CD14-positive monocyte (primary cell): Measurements from ENCODE around the gene PEA15. TPM values are rescaled to one million over a fixed set of nuclear protein-coding genes. Genes with fewer than 3 reads are reported as not detected.

ENCODE experiments used
- DNase-seq, 3 donors: peaks; one replicate each; pipeline ENCODE4 v3.0.0-alpha.2; 2011 to 2022
- H2AFZ ChIP-seq: 2 replicates; pipeline ENCODE4 v1.6.0; 2012; ENCODE audit warnings: mild to moderate bottlenecking, low read depth, low read length, inconsistent platforms; ENCODE audit not compliant: insufficient read depth, poor library complexity, severe bottlenecking
- H3K27ac ChIP-seq, 2 donors: 1 replicate in 1 of 2; 2 replicates in 1 of 2; pipeline ENCODE4 v1.5.1; 2012 to 2013; ENCODE audit warnings: low read length in 2 of 2, control low read depth in 1 of 2, inconsistent platforms in 1 of 2, low read depth in 1 of 2, mild to moderate bottlenecking in 1 of 2
- H3K27me3 ChIP-seq, 2 donors: one replicate each; pipeline versions ENCODE4 v1.6.0 to v1.6.1; 2011 to 2013; ENCODE audit warnings: low read length in 2 of 2; ENCODE audit not compliant: control insufficient read depth in 2 of 2, insufficient read depth in 2 of 2
- H3K36me3 ChIP-seq, 2 donors: replicated peaks in 1 of 2; 1 replicate in 1 of 2; 2 replicates in 1 of 2; pipeline versions ENCODE4 v1.5.1 to v1.6.1; 2012 to 2013; ENCODE audit warnings: low read length in 2 of 2, control low read depth in 1 of 2, inconsistent platforms in 1 of 2, mild to moderate bottlenecking in 1 of 2; ENCODE audit not compliant: insufficient read depth in 2 of 2, control insufficient read depth in 1 of 2
- H3K4me1 ChIP-seq, 2 donors: 1 replicate in 1 of 2; 2 replicates in 1 of 2; pipeline versions ENCODE4 v1.5.1 to v1.6.1; 2012 to 2013; ENCODE audit warnings: low read length in 2 of 2, control low read depth in 1 of 2, inconsistent platforms in 1 of 2, mild to moderate bottlenecking in 1 of 2, moderate library complexity in 1 of 2; ENCODE audit not compliant: insufficient read depth in 2 of 2, control insufficient read depth in 1 of 2
- H3K4me2 ChIP-seq: replicated peaks from 2 replicates; pipeline ENCODE3; 2012; ENCODE audit warnings: low read length, moderate library complexity, mild to moderate bottlenecking; ENCODE audit not compliant: poor library complexity, severe bottlenecking; ENCODE audit errors: extremely low read depth
- H3K4me3 ChIP-seq, 3 experiments: fragments of 200-600 bp in 1 of 3; sonication (generic) in 1 of 3; replicated peaks in 1 of 3; 1 replicate in 2 of 3; 2 replicates in 1 of 3; pipeline ENCODE4 v1.5.1; 2011 to 2013; ENCODE audit warnings: low read length in 3 of 3, mild to moderate bottlenecking in 3 of 3, control low read depth in 2 of 3, low read depth in 2 of 3, inconsistent platforms in 1 of 3, moderate library complexity in 1 of 3
- H3K79me2 ChIP-seq: 2 replicates; pipeline ENCODE4 v1.6.0; 2012; ENCODE audit warnings: mild to moderate bottlenecking, control low read depth, inconsistent platforms, low read length, moderate library complexity; ENCODE audit not compliant: insufficient read depth
- H3K9ac ChIP-seq: 2 replicates; pipeline ENCODE4 v1.6.0; 2017; ENCODE audit warnings: low read length, mild to moderate bottlenecking; ENCODE audit not compliant: insufficient read depth, poor library complexity, severe bottlenecking
- H3K9me3 ChIP-seq, 2 donors: replicated peaks in 1 of 2; 1 replicate in 1 of 2; 2 replicates in 1 of 2; pipeline versions ENCODE4 v1.5.1 to v1.6.1; 2012 to 2013; ENCODE audit warnings: low read length in 2 of 2, control low read depth in 1 of 2; ENCODE audit not compliant: control insufficient read depth in 1 of 2, insufficient read depth in 1 of 2
- H4K20me1 ChIP-seq: 2 replicates; pipeline ENCODE4 v1.6.0; 2012; ENCODE audit warnings: mild to moderate bottlenecking, low read length, control low read depth, moderate library complexity; ENCODE audit not compliant: insufficient read depth
- H3K27ac Mint-ChIP-seq, 7 donors: one replicate each; pipeline ENCODE4 v1.8.0; 2020; ENCODE audit warnings: mild to moderate bottlenecking in 7 of 7, mixed read lengths in 7 of 7, moderate library complexity in 6 of 7, inconsistent platforms in 2 of 7
- H3K27me3 Mint-ChIP-seq, 3 donors: one replicate each; pipeline ENCODE4 v1.8.0; 2021 to 2022; ENCODE audit warnings: low read depth in 3 of 3, mild to moderate bottlenecking in 3 of 3, mixed read lengths in 3 of 3, moderate library complexity in 3 of 3, inconsistent platforms in 1 of 3
- H3K36me3 Mint-ChIP-seq, 2 donors: one replicate each; pipeline ENCODE4 v1.8.0; 2020; ENCODE audit warnings: mixed read lengths in 2 of 2, inconsistent platforms in 1 of 2, mild to moderate bottlenecking in 1 of 2
- H3K4me1 Mint-ChIP-seq: one replicate; pipeline ENCODE4 v1.8.0; 2020; ENCODE audit warnings: mild to moderate bottlenecking, mixed read lengths
- H3K4me3 Mint-ChIP-seq, 2 donors: one replicate each; pipeline ENCODE4 v1.8.0; 2020; ENCODE audit warnings: mild to moderate bottlenecking in 2 of 2, mixed read lengths in 2 of 2, moderate library complexity in 1 of 2
- H3K9me3 Mint-ChIP-seq, 7 donors: one replicate each; pipeline ENCODE4 v1.8.0; 2020 to 2022; ENCODE audit warnings: mixed read lengths in 7 of 7, mild to moderate bottlenecking in 6 of 7, moderate library complexity in 6 of 7, inconsistent platforms in 2 of 7
- CTCF ChIP-seq: fragments of 200-600 bp; IDR thresholded peaks from one replicate; pipeline ENCODE4 v1.8.0; 2022; ENCODE audit warnings: antibody characterized with exemption, mild to moderate bottlenecking
- WGBS: methylation state at CpG from one replicate; pipeline ENCODE4 v1.1.5; 2013; ENCODE audit warnings: missing lambda C conversion rate; ENCODE audit not compliant: insufficient coverage; 5-methylcytosine and 5-hydroxymethylcytosine counted together
- intact Hi-C, 2 donors: fragments of 100-400 bp; cut with micrococcal nuclease; formaldehyde crosslinking; loops; one replicate each; pipeline versions ENCODE4 v1.15.0 to v1.15.1; 2023
- polyA plus RNA-seq, 3 donors: library from polyadenylated mRNA; depleted of rRNA in 1 of 3; unstranded in 2 of 3; stranded (reverse) in 1 of 3; fragments of 300-500 nt in 2 of 3; fragments of >200 nt in 1 of 3; fragmentation: Illumina TruSeq in 2 of 3; gene quantifications; 1 replicate in 2 of 3; 2 replicates in 1 of 3; pipeline ENCODE4 v1.2.3, GENCODE V29; 2012 to 2021

PEA15 gene
- polyA plus RNA-seq, 3 donors: 23.6 to 163 (median 38.1) TPM

DNA sequence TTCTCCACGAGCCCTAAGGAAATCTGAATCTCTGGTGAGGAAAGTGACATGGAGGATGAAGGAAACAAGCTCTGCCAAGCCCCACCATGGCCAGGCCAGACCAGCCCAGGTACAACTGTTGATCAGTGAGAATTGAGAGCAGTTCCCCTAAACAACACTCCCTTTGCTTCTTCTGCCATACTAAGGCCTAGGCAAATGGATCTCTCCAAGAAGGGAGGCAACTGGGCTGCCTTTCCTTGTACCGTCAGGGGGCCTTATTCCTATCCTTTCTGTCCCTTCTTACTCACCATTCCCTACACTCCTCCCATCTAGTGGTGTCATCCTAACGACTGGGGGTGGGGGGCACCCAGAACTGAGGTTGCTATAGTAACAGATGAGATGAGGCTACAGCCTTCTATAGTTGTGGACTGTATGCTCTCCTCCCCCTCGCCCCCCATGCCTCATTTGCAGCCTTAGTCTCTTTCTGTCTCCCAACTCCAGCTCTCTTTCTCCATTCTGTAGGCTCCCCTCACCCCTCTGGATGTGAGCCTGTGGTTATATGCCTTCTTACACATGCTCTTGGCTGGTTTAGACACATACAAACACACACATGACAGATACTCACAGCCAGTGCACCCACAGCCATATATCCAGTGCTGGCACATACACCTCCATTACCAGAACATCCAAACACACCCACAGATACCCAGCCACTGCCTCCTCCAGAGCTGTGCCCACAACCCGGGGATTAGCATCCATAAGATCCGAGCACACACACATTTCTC lies 3.6 kb downstream of the PEA15 start:
- H3K27me3 ChIP-seq: no peaks in the 10 kb centered on the region
- no peaks in the 10 kb centered on the region for H3K9me3 ChIP-seq
- H4K20me1 ChIP-seq: peaks cover 66% of the 10 kb centered on the region
- 80% methylated on average over 2 of the region's 6 CpGs for WGBS
- H3K4me1 ChIP-seq: peaks cover 28 to 32% of the 10 kb centered on the region in 2 donors
- Mint-ChIP-seq H3K27me3 (peaks cover 0 to 3% (median 0%) of the 10 kb centered on the region in 3 donors), H3K27ac (peak overlapping the region in 2 of 7 donors; percentile 28 to 70), H3K4me3 (no peak overlapping the region), H3K4me1 (peaks cover 39% of the 10 kb centered on the region), H3K9me3 (no peaks in the 10 kb centered on the region), H3K36me3 (peaks cover 59 to 67% of the 10 kb centered on the region in 2 donors)
- H3K4me3 ChIP-seq: no peak overlapping the region
- TF ChIP-seq CTCF: no peak
- no peak overlapping the region for H3K9ac ChIP-seq
- no peak overlapping the region for H3K4me2 ChIP-seq
- H3K27ac ChIP-seq: no peak overlapping the region
- intact Hi-C loops: loop anchor here in 1 of 2 donors (5.0 kb wide), 1 partner anchor 111 kb away; the partner anchor contains the start of gene IGSF8
- H3K36me3 ChIP-seq: peaks cover 40 to 65% of the 10 kb centered on the region in 2 donors
- H2AFZ ChIP-seq: no peak overlapping the region
- no peak for DNase-seq
- H3K79me2 ChIP-seq: peaks cover 3% of the 10 kb centered on the region

- Histone ChIP-seq H2AFZ (no peak overlapping the region), H3K79me2 (peaks cover 3% of the 10 kb centered on the region), H3K4me2 (no peak overlapping the region), H3K27ac (no peak overlapping the region), H3K27me3 (no peaks in the 10 kb centered on the region), H3K9me3 (no peaks in the 10 kb centered on the region), H3K9ac (no peak overlapping the region), H3K4me3 (no peak overlapping the region), H4K20me1 (peaks cover 71% of the 10 kb centered on the region), H3K36me3 (peaks cover 48 to 72% of the 10 kb centered on the region in 2 donors), H3K4me1 (peaks cover 20 to 25% of the 10 kb centered on the region in 2 donors)
- TF ChIP-seq CTCF: no peak
- WGBS: 92% methylated on average over 4 of the region's 7 CpGs
- Mint-ChIP-seq H3K36me3 (peaks cover 67 to 75% of the 10 kb centered on the region in 2 donors), H3K27me3 (peaks cover 0 to 3% (median 0%) of the 10 kb centered on the region in 3 donors), H3K9me3 (no peaks in the 10 kb centered on the region), H3K27ac (peak overlapping the region in 1 of 7 donors; percentile 27), H3K4me3 (no peak overlapping the region), H3K4me1 (peaks cover 32% of the 10 kb centered on the region)
- no peak for DNase-seq
- intact Hi-C loops: loop anchor here in 1 of 2 donors (5.0 kb wide), 1 partner anchor 112 kb away; the partner anchor contains the start of gene IGSF8
Observed at GRCh38 chr1:160209321-160210046, 4.3 kb downstream of the PEA15 start.
